Brain microvascular endothelial cell (primary cell): ENCODE results near the gene SPDYC.

Experiments used
- DNase-seq: peaks from one replicate; pipeline ENCODE4 v3.0.0-alpha.2; 2020
- H3K27ac ChIP-seq: fragments of 250-450 bp; sonication (Bioruptor Pico); 2 replicates; pipeline ENCODE4 v1.5.1; 2020; ENCODE audit warnings: mild to moderate bottlenecking, moderate library complexity
- H3K27me3 ChIP-seq: fragments of 250-450 bp; sonication (Bioruptor Pico); replicated peaks from 2 replicates; pipeline ENCODE4 v1.5.1; 2020; ENCODE audit warnings: mild to moderate bottlenecking
- H3K36me3 ChIP-seq: fragments of 250-450 bp; sonication (Bioruptor Pico); replicated peaks from 2 replicates; pipeline ENCODE4 v1.5.1; 2020; ENCODE audit warnings: mild to moderate bottlenecking
- H3K4me3 ChIP-seq: 2 replicates; pipeline ENCODE4 v1.5.1; 2011; ENCODE audit warnings: low read depth, mild to moderate bottlenecking, control low read depth, low read length, moderate library complexity
- in situ Hi-C: cut with HindIII; loops from 2 replicates; pipeline ENCODE4 v1.10.0; 2017; ENCODE audit warnings: low sequenced_read_pairs, low pct_ligation_motif_present
- TF ChIP-seq, protein P1 (sequence below): IDR thresholded peaks from 2 replicates; pipeline ENCODE4 v1.5.1; 2011; ENCODE audit warnings: low read depth, mild to moderate bottlenecking, moderate library complexity, low read length, control low read depth, inconsistent platforms; ENCODE audit errors: missing control alignments

Gene SPDYC

GRCh38 chr11:65129649-65130441, 40.2 kb upstream of the SPDYC start:
- H3K4me3 ChIP-seq: no peak overlapping the region
- TF ChIP-seq, protein P1, sequence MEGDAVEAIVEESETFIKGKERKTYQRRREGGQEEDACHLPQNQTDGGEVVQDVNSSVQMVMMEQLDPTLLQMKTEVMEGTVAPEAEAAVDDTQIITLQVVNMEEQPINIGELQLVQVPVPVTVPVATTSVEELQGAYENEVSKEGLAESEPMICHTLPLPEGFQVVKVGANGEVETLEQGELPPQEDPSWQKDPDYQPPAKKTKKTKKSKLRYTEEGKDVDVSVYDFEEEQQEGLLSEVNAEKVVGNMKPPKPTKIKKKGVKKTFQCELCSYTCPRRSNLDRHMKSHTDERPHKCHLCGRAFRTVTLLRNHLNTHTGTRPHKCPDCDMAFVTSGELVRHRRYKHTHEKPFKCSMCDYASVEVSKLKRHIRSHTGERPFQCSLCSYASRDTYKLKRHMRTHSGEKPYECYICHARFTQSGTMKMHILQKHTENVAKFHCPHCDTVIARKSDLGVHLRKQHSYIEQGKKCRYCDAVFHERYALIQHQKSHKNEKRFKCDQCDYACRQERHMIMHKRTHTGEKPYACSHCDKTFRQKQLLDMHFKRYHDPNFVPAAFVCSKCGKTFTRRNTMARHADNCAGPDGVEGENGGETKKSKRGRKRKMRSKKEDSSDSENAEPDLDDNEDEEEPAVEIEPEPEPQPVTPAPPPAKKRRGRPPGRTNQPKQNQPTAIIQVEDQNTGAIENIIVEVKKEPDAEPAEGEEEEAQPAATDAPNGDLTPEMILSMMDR: no peak
- DNase-seq: no peak
- no peak overlapping the region for H3K27ac ChIP-seq
- in situ Hi-C loops: no loop called here
- H3K36me3 ChIP-seq: peaks cover 73% of the 10 kb centered on the region
- H3K27me3 ChIP-seq: no peaks in the 10 kb centered on the region

- Histone ChIP-seq H3K27ac (no peak overlapping the region), H3K27me3 (no peaks in the 10 kb centered on the region), H3K36me3 (peaks cover 66% of the 10 kb centered on the region), H3K4me3 (no peak overlapping the region)
- in situ Hi-C loops: no loop called here
- no peak for DNase-seq
- TF ChIP-seq, protein P1: no peak
Observed at GRCh38 chr11:65130631-65131416, 39.2 kb upstream of the SPDYC start.

- H3K4me3 ChIP-seq: no peak overlapping the region
- H3K27ac ChIP-seq: no peak overlapping the region
Observed at GRCh38 chr11:65131417-65131776, 38.6 kb upstream of the SPDYC start.

DNA sequence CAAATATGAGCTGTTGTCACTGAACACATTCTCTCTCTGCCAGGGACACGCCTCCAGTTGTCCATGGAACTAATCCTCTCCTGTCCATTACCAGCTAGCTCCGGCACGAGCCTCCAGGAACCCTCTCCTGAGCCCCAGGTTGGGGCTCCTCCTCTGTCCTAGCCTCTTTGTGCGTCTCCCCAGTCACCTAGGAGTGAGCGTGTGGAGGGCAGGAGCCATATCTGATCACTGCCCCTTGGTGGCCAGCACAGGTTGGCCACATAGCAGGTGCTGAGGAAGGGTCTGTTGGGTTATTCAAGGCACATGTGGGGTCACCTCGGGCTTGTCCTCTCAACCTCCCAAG, 38.2 kb upstream of the SPDYC start:
- H3K4me3 ChIP-seq: no peak overlapping the region
- no peak for DNase-seq
- H3K36me3 ChIP-seq: peaks cover 56% of the 10 kb centered on the region
- H3K27ac ChIP-seq: no peak overlapping the region
- in situ Hi-C loops: no loop called here
- no peaks in the 10 kb centered on the region for H3K27me3 ChIP-seq
- TF ChIP-seq, protein P1: no peak

More at GRCh38 chr11:65131417-65131776, 38.6 kb upstream of the SPDYC start:
- DNase-seq: no peak
- in situ Hi-C loops: no loop called here
- Histone ChIP-seq H3K36me3 (peaks cover 61% of the 10 kb centered on the region), H3K27me3 (no peaks in the 10 kb centered on the region)
- TF ChIP-seq, protein P1: no peak

DNA sequence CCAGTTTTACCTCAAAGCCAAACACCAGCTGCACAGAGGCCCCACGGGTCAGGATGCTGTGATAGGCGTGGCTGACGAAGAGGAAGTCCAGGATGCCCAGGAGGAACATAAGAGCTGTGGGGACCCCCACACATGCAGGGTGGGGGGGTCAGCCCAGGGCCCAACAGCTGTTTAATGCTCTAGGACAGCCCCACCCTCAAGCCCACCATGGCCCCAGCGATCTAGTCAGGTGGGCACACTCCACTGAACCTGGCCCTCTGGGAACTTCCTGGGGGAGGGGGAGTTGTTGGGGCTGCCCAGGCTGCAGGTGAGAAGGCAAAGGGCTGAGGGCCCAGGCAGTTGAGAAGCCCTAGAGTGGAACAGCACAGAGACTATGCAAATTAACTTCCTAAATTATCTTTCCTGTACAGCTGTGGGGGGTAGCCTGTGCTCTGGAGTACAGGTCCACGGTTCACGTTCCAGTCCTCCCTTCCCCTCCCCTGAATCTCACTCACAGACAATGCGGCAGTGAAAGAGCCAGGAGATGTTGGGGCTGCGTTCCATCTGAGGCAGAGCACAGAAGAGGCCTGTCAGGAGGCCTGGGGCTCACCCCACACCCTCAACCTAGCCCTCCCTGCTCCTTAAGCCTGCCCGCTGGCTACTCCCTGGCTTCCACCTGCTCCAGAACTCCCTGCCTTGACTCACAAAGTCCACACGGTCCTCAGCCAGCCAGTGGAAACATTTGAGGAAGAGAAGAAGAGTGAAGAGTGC, 37.6 kb upstream of the SPDYC start:
- peaks cover 52% of the 10 kb centered on the region for H3K36me3 ChIP-seq
- no peaks in the 10 kb centered on the region for H3K27me3 ChIP-seq
- DNase-seq: no peak
- in situ Hi-C loops: no loop called here
- no peak overlapping the region for H3K4me3 ChIP-seq
- no peak overlapping the region for H3K27ac ChIP-seq
- TF ChIP-seq, protein P1: no peak
